HepG2 (cell line): ENCODE data around the gene CEP104. TPM values are rescaled to one million over a fixed set of nuclear protein-coding genes. Genes with fewer than 3 reads are reported as not detected.

ENCODE experiments used
- AGO1 ChIP-seq: fragments of 200-400 bp; formaldehyde crosslinking; IDR thresholded peaks from 2 replicates; pipeline ENCODE4 v1.6.1; 2017; ENCODE audit warnings: mild to moderate bottlenecking, low read depth, low read length, moderate library complexity; ENCODE audit not compliant: poor library complexity, severe bottlenecking
- CHCHD3 ChIP-seq: sonication (generic); formaldehyde crosslinking; IDR thresholded peaks from 2 replicates; pipeline ENCODE4 v1.8.0; 2022; ENCODE audit warnings: mild to moderate bottlenecking, missing genetic modification reagents, moderate library complexity
- KLF12 ChIP-seq: sonication (generic); formaldehyde crosslinking; IDR thresholded peaks from 2 replicates; pipeline ENCODE4 v1.4.0; 2020; ENCODE audit warnings: missing genetic modification reagents, borderline replicate concordance
- MED1 ChIP-seq: sonication (generic); formaldehyde crosslinking; IDR thresholded peaks from 2 replicates; pipeline ENCODE4 v1.4.0; 2020; ENCODE audit warnings: missing genetic modification reagents
- NAIF1 ChIP-seq: sonication (generic); formaldehyde crosslinking; IDR thresholded peaks from 2 replicates; pipeline ENCODE4 v1.5.0; 2020; ENCODE audit warnings: mild to moderate bottlenecking, missing genetic modification reagents, borderline replicate concordance
- SRY ChIP-seq: sonication (generic); formaldehyde crosslinking; IDR thresholded peaks from 2 replicates; pipeline ENCODE4 v1.8.0; 2022; ENCODE audit warnings: mild to moderate bottlenecking, missing genetic modification reagents
- ZHX2 ChIP-seq, 2 experiments: sonication (generic) in 1 of 2; formaldehyde crosslinking in 1 of 2; IDR thresholded peaks; 2 replicates each; pipeline versions ENCODE4 v1.6.1 to v1.9.0; 2014 to 2022; ENCODE audit warnings: antibody characterized with exemption in 1 of 2, borderline replicate concordance in 1 of 2, inconsistent platforms in 1 of 2, low read depth in 1 of 2, missing genetic modification reagents in 1 of 2
- ZNF101 ChIP-seq: sonication (generic); formaldehyde crosslinking; IDR thresholded peaks from 2 replicates; pipeline ENCODE4 v1.4.0; 2020; ENCODE audit warnings: mild to moderate bottlenecking, low read depth, missing genetic modification reagents, borderline replicate concordance
- ZNF138 ChIP-seq: sonication (generic); formaldehyde crosslinking; IDR thresholded peaks from 2 replicates; pipeline ENCODE4 v1.5.0; 2020; ENCODE audit warnings: mild to moderate bottlenecking, low read depth, missing genetic modification reagents
- ZNF20 ChIP-seq: sonication (generic); formaldehyde crosslinking; IDR thresholded peaks from 2 replicates; pipeline ENCODE4 v1.4.0; 2020; ENCODE audit warnings: mild to moderate bottlenecking, moderate library complexity, missing genetic modification reagents
- ZNF557 ChIP-seq: sonication (generic); formaldehyde crosslinking; IDR thresholded peaks from 2 replicates; pipeline ENCODE4 v1.4.0; 2020; ENCODE audit warnings: missing genetic modification reagents
- ZNF660 ChIP-seq: sonication (generic); formaldehyde crosslinking; IDR thresholded peaks from 2 replicates; pipeline ENCODE4 v1.5.1; 2020; ENCODE audit warnings: mild to moderate bottlenecking, low read depth, missing genetic modification reagents, borderline replicate concordance
- polyA plus RNA-seq, 8 experiments: library from polyadenylated mRNA; depleted of rRNA in 3 of 8; stranded (reverse) in 7 of 8; unstranded in 1 of 8; fragments of >200 nt; fragmentation: Illumina TruSeq in 4 of 8; extraction: Trizol in 4 of 8; gene quantifications; 2 replicates each; pipeline versions ENCODE4 v1.2.1 to v1.2.3, GENCODE V29; 2011 to 2016; ENCODE audit warnings: low read depth in 4 of 8, missing spikeins in 1 of 8, mixed read lengths in 1 of 8; ENCODE audit not compliant: insufficient read depth in 1 of 8
- total RNA-seq, 5 experiments: library from RNA; depleted of rRNA; stranded (reverse); fragments of >200 nt; fragmentation: Illumina TruSeq; extraction: Trizol; gene quantifications; 2 replicates each; pipeline ENCODE4 v1.2.3, GENCODE V29; 2016; ENCODE audit warnings: low read depth in 1 of 5
- TF ChIP-seq, protein P1 (sequence below): sonication (generic); formaldehyde crosslinking; IDR thresholded peaks from 2 replicates; pipeline ENCODE4 v1.4.0; 2020; ENCODE audit warnings: missing genetic modification reagents, borderline replicate concordance
- TF ChIP-seq, protein P2 (sequence below): sonication (generic); formaldehyde crosslinking; IDR thresholded peaks from 2 replicates; pipeline ENCODE4 v1.5.1; 2020; ENCODE audit warnings: missing genetic modification reagents, mild to moderate bottlenecking, borderline replicate concordance
- TF ChIP-seq, protein P3 (sequence below): sonication (generic); formaldehyde crosslinking; IDR thresholded peaks from 2 replicates; pipeline ENCODE4 v1.4.0; 2020; ENCODE audit warnings: mild to moderate bottlenecking, missing genetic modification reagents

CEP104 gene
- total and polyA plus RNA-seq, 2 of the 13 experiments (the other 11 are each of a cell fraction or from before 2014, with no cell fraction given), result 20.4 to 30.1 TPM

DNA sequence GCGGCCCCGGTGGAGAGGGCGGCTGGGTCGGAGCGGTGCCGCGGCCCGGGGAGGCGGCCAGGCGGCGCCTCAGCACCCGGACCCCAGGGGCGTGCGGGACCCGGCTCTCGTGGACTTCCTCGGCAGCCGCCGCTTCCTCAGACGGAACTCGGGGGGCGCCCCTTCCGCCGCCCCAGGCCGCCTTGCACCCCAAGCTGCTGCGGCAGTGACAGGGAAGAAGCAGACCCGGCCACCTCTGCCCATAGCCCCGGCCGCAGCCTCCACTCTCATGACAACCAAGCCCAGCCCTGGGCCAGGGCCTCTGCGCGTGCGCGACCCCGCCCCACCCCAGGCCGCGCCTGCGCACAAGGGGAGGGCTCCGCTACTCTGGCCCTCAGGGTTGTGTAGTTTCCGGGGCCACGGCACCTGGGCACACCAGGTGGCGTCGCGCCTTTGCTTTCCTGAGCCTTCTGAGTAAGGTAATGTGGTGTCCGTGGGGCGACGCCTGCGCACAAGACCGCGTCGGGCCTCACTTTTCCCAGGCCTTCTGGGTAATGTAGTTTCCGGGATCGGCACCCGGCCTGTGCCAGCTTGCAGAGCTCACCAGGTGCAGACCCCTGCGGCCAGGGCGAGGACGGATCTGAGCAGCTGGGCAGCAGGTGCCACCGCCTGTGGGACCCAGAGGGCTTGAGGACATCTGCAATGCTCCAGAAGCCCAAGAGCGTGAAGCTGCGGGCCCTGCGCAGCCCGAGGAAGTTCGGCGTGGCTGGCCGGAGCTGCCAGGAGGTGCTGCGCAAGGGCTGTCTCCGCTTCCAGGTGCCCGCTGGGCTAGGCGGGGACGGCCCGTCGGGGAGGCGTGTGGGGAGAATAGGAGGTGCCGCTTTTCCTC lies at the start of gene CEP104, which contains the start of gene DFFB (continued):
- TF ChIP-seq, protein P1, sequence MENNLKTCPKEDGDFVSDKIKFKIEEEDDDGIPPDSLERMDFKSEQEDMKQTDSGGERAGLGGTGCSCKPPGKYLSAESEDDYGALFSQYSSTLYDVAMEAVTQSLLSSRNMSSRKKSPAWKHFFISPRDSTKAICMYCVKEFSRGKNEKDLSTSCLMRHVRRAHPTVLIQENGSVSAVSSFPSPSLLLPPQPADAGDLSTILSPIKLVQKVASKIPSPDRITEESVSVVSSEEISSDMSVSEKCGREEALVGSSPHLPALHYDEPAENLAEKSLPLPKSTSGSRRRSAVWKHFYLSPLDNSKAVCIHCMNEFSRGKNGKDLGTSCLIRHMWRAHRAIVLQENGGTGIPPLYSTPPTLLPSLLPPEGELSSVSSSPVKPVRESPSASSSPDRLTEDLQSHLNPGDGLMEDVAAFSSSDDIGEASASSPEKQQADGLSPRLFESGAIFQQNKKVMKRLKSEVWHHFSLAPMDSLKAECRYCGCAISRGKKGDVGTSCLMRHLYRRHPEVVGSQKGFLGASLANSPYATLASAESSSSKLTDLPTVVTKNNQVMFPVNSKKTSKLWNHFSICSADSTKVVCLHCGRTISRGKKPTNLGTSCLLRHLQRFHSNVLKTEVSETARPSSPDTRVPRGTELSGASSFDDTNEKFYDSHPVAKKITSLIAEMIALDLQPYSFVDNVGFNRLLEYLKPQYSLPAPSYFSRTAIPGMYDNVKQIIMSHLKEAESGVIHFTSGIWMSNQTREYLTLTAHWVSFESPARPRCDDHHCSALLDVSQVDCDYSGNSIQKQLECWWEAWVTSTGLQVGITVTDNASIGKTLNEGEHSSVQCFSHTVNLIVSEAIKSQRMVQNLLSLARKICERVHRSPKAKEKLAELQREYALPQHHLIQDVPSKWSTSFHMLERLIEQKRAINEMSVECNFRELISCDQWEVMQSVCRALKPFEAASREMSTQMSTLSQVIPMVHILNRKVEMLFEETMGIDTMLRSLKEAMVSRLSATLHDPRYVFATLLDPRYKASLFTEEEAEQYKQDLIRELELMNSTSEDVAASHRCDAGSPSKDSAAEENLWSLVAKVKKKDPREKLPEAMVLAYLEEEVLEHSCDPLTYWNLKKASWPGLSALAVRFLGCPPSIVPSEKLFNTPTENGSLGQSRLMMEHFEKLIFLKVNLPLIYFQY (CRISPR knock-in tag), result no peak
- TF ChIP-seq NAIF1, result peak; percentile 16; the same call in 1 of the 2 replicates
- TF ChIP-seq, protein P2, sequence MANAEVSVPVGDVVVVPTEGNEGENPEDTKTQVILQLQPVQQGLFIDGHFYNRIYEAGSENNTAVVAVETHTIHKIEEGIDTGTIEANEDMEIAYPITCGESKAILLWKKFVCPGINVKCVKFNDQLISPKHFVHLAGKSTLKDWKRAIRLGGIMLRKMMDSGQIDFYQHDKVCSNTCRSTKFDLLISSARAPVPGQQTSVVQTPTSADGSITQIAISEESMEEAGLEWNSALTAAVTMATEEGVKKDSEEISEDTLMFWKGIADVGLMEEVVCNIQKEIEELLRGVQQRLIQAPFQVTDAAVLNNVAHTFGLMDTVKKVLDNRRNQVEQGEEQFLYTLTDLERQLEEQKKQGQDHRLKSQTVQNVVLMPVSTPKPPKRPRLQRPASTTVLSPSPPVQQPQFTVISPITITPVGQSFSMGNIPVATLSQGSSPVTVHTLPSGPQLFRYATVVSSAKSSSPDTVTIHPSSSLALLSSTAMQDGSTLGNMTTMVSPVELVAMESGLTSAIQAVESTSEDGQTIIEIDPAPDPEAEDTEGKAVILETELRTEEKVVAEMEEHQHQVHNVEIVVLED, result peak; percentile 85; the same call in 1 of the 2 replicates
- no peak for TF ChIP-seq ZNF557 (CRISPR knock-in tag)
- TF ChIP-seq ZNF138 (CRISPR knock-in tag), result 0 out of 2 replicates have a peak, but pooled peaks have one; percentile 56
- TF ChIP-seq ZHX2 (IDR thresholded peaks at IDR 0.05; ENCODE audit: low read depth), result peak; percentile 64
- TF ChIP-seq ZHX2 (CRISPR knock-in tag; IDR thresholded peaks at IDR 0.05; ENCODE audit: borderline replicate concordance), result peak; percentile 34; the same call in 1 of the 2 replicates
- TF ChIP-seq MED1 (CRISPR knock-in tag), result peak; percentile 55
- TF ChIP-seq AGO1, result peak; percentile 77
- no peak for TF ChIP-seq KLF12 (CRISPR knock-in tag)
- TF ChIP-seq, protein P3, sequence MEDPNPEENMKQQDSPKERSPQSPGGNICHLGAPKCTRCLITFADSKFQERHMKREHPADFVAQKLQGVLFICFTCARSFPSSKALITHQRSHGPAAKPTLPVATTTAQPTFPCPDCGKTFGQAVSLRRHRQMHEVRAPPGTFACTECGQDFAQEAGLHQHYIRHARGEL (CRISPR knock-in tag), result 0 out of 2 replicates have a peak, but pooled peaks have one; percentile 77
- TF ChIP-seq SRY (CRISPR knock-in tag), result peak; percentile 79
- TF ChIP-seq ZNF20, result no peak
- no peak for TF ChIP-seq ZNF660 (CRISPR knock-in tag)
- TF ChIP-seq CHCHD3, result no peak
- TF ChIP-seq ZNF101 (CRISPR knock-in tag), result no peak
